ENCODE measurements around the gene C11orf97.

GRCh38 chr11:94557992-94558391, 45.7 kb downstream of the C11orf97 start:
- TF ChIP-seq CTCF (IDR thresholded peaks at IDR 0.05 in 2 of 3, conservative IDR thresholded peaks at IDR 0.05 in 1 of 3; ENCODE audit: borderline replicate concordance in 1 of 3, insufficient read depth in 1 of 3, low read depth in 2 of 3, low read length in 2 of 3) = no peak
- no peak for TF ChIP-seq REST (IDR thresholded peaks at IDR 0.05; ENCODE audit: low read depth)
- no peak for TF ChIP-seq POLR2A (IDR thresholded peaks at IDR 0.05; ENCODE audit: borderline replicate concordance, extremely low read depth, insufficient read depth, insufficient read length)

All from HCT116 (cell line).